Measurements from ENCODE around the gene SNRPD2. TPM values are rescaled to one million over a fixed set of nuclear protein-coding genes. Genes with fewer than 3 reads are reported as not detected.
A peak's percentile ranks its signal among the peaks of the same experiment; 100 is the strongest.

The SNRPD2 gene
- total RNA-seq, 1 donor from 2014 or later, result 635 TPM

DNA sequence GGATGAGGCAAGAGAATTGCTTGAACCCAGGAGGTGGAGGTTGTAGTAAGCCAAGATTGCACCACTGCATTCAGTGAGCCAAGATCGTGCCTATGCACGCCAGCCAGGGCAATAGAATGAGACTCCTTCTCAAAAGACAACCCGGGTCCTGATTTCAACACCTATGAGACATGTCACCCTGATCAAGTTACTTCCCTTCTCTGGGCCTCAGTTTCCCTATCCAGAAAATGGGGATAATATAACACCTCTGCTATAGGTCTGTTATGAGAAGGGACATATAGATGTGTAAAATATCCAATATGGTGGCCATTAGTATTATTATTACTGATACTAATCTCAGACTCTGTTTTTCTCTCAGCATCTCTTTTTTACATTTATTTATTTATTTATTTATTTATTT, 36.7 kb downstream of the SNRPD2 start:
- no peak for DNase-seq (ENCODE audit: low read depth, low spot score)
- no peak overlapping the region for H3K4me3 Mint-ChIP-seq
- TF ChIP-seq, protein P1, sequence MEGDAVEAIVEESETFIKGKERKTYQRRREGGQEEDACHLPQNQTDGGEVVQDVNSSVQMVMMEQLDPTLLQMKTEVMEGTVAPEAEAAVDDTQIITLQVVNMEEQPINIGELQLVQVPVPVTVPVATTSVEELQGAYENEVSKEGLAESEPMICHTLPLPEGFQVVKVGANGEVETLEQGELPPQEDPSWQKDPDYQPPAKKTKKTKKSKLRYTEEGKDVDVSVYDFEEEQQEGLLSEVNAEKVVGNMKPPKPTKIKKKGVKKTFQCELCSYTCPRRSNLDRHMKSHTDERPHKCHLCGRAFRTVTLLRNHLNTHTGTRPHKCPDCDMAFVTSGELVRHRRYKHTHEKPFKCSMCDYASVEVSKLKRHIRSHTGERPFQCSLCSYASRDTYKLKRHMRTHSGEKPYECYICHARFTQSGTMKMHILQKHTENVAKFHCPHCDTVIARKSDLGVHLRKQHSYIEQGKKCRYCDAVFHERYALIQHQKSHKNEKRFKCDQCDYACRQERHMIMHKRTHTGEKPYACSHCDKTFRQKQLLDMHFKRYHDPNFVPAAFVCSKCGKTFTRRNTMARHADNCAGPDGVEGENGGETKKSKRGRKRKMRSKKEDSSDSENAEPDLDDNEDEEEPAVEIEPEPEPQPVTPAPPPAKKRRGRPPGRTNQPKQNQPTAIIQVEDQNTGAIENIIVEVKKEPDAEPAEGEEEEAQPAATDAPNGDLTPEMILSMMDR (conservative IDR thresholded peaks at IDR 0.05), result no peak
- no peak overlapping the region for H3K27ac Mint-ChIP-seq (ENCODE audit: unreplicated experiment)
- no peaks in the 10 kb centered on the region for H3K36me3 Mint-ChIP-seq (ENCODE audit: low read depth)
- peaks cover 6% of the 10 kb centered on the region for H3K4me1 Mint-ChIP-seq
- peaks cover 5% of the 10 kb centered on the region for H3K27me3 Mint-ChIP-seq (ENCODE audit: low read depth)
- no peaks in the 10 kb centered on the region for H3K9me3 Mint-ChIP-seq

DNA sequence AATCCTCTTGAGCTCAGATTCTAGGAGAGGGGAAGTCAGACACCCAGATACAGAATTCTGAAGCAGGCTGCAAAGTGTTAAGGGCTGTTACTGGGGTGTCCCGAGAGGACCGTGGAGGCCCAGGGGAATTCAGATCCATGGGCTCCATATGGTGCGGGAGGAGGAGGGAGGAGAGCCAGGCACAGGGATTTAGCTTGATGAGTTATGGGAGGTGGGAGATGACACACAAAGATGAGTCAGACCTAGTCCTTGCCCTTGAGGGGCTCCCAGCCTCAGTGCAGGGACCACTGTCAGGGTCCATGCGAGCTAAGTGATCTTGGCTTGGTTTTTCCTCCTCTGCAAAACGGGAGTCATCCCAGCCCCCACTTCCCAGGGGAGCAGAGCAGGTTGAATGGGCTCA, 38.1 kb downstream of the SNRPD2 start:
- DNase-seq (ENCODE audit: low read depth, low spot score), result no peak
- Mint-ChIP-seq H3K4me3 (no peak overlapping the region), H3K36me3 (ENCODE audit: low read depth) (no peaks in the 10 kb centered on the region), H3K4me1 (peaks cover 2% of the 10 kb centered on the region), H3K27me3 (ENCODE audit: low read depth) (no peaks in the 10 kb centered on the region), H3K27ac (ENCODE audit: unreplicated experiment) (peak overlapping the region; percentile 50), H3K9me3 (no peaks in the 10 kb centered on the region)
- TF ChIP-seq, protein P1 (conservative IDR thresholded peaks at IDR 0.05), result no peak

DNA sequence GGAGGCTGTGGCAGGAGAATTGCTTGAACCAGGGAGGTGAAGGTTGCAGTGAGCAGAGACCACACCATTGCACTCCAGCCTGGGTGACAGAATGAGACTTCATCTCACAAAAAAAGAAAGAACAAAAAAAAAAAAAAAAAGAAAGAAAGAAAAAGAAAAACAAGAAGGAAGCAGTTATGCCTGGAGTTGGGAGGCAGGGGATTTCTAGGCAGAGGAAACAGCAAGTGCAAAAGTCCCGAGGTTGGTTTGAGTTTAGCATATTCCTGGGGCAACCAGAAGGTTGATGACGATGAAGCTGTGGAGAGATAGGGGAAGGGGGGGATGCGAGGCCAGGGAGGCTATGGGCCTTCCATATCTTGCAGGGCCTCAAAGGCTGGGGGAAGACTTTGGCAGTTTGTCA, 41.0 kb downstream of the SNRPD2 start:
- DNase-seq (ENCODE audit: low read depth, low spot score), result no peak
- H3K27me3 Mint-ChIP-seq (ENCODE audit: low read depth), result no peaks in the 10 kb centered on the region
- H3K4me1 Mint-ChIP-seq, result peaks cover 7% of the 10 kb centered on the region
- no peak overlapping the region for H3K4me3 Mint-ChIP-seq
- H3K27ac Mint-ChIP-seq (ENCODE audit: unreplicated experiment), result no peak overlapping the region
- no peaks in the 10 kb centered on the region for H3K36me3 Mint-ChIP-seq (ENCODE audit: low read depth)
- TF ChIP-seq, protein P1 (conservative IDR thresholded peaks at IDR 0.05), result no peak
- no peaks in the 10 kb centered on the region for H3K9me3 Mint-ChIP-seq

DNA sequence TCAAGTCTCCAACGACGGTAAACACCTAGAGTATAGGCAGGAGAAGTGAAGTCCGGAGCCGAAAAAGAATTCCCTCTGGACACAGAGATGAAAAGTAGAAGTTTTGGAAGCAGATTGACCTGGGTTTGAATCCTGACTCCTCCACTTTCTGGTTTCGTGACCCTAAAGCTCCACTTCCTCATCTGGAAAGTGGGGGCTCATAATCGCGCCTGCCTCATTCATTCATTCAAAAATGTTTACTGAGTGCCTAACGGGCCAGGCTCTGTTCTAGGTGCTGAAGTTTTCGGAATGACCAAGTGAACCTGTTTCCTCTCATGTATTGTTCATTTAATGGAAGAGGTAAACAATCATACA, 45.4 kb downstream of the SNRPD2 start:
- peaks cover 33% of the 10 kb centered on the region for H3K4me1 Mint-ChIP-seq
- H3K27ac Mint-ChIP-seq (ENCODE audit: unreplicated experiment), result no peak overlapping the region
- no peaks in the 10 kb centered on the region for H3K36me3 Mint-ChIP-seq (ENCODE audit: low read depth)
- DNase-seq (ENCODE audit: low read depth, low spot score), result no peak
- no peaks in the 10 kb centered on the region for H3K9me3 Mint-ChIP-seq
- peak overlapping the region; percentile 91 for H3K4me3 Mint-ChIP-seq
- peaks cover 21% of the 10 kb centered on the region for H3K27me3 Mint-ChIP-seq (ENCODE audit: low read depth)
- TF ChIP-seq, protein P1 (conservative IDR thresholded peaks at IDR 0.05), result no peak

DNA sequence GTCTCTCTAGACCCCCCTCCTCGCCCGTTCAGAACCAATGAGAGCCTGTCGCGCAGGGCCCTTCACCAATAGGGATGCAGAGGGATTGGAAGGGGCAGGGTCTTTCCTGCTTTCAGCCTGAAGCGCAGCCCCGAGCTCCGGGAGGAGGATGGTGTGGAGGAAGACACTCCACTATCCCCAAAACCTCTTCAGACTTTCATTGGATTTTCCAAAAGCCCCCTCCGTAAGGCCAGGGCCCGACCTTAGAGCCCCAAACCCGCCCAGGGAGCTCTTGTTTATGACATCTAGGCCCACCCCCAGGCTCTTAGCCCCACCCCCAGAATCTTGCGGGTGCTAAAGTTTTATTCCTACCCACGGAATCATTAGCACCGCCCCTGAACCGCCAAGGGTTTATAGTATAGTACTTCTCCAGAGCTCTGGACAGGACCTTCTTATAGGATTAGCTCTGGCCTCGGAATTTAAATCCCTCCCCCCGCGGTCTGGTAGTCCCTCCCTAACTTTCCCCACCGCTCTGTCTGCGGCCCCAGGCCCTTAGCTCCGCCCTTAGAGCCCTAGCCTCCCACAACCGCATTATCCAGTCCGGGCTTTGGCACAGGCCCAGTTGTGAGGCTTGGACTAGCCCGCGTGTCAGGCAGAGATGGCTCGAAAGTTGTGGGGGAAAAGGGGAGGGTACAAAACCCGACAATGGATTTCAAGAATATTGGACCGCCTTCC, 46.0 kb downstream of the SNRPD2 start:
- Mint-ChIP-seq H3K4me3 (peak overlapping the region; percentile 91), H3K27me3 (ENCODE audit: low read depth) (peaks cover 21% of the 10 kb centered on the region), H3K27ac (ENCODE audit: unreplicated experiment) (no peak overlapping the region), H3K9me3 (no peaks in the 10 kb centered on the region), H3K36me3 (ENCODE audit: low read depth) (no peaks in the 10 kb centered on the region), H3K4me1 (peaks cover 38% of the 10 kb centered on the region)
- TF ChIP-seq, protein P1 (conservative IDR thresholded peaks at IDR 0.05), result no peak
- DNase-seq (ENCODE audit: low read depth, low spot score), result peak; percentile 72

Data from neural crest cell (in vitro differentiated cells).